HG03280 (cell line): ENCODE data around the gene SRRM1.
"Not testable (repeated sequence)": the region's sequence is repeated elsewhere in the genome, so short reads cannot be mapped to it uniquely, and the experiment has no call there.

Source experiments
- ATAC-seq: cut with Tn5 transposase; IDR thresholded peaks from one replicate; pipeline ENCODE4 v1.9.1; 2021; ENCODE audit warnings: mild to moderate bottlenecking, moderate library complexity; ENCODE audit not compliant: unreplicated experiment

The SRRM1 gene

GRCh38 chr1:24692351-24692980, 49.4 kb downstream of the SRRM1 start:
- ATAC-seq = no peak

DNA sequence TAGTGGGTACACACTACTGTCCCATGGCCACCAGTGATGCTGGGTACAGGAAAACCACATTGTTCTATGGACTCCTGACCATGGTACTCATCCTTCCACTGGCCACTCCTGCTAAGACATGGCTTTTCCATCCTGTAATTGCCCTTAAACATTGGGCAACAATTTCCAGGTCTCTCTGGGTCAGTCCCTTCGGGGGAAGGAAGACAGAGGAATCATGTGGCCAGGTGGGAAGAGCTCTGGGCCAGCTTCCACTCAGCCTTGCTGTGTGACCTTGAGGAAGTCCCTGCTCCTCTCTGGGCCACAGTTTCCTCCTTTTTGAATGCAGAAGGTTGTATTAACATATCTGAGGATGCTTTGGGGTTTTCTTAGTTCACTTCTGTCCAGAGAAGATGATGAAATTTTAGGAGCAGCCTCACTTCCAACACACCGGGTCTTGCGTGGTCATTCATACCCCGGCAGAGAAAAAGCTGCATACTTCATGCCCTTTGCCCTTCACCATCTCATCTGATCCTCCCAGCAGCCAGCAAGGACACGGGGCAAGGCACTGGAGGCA, 50.8 kb downstream of the SRRM1 start:
- ATAC-seq = no peak

- no peak for ATAC-seq
These were observed 51.3 kb downstream of the SRRM1 start for GRCh38 chr1:24694380-24694843.

- no peak for ATAC-seq
These were observed 52.3 kb downstream of the SRRM1 start for GRCh38 chr1:24695202-24695974.

DNA sequence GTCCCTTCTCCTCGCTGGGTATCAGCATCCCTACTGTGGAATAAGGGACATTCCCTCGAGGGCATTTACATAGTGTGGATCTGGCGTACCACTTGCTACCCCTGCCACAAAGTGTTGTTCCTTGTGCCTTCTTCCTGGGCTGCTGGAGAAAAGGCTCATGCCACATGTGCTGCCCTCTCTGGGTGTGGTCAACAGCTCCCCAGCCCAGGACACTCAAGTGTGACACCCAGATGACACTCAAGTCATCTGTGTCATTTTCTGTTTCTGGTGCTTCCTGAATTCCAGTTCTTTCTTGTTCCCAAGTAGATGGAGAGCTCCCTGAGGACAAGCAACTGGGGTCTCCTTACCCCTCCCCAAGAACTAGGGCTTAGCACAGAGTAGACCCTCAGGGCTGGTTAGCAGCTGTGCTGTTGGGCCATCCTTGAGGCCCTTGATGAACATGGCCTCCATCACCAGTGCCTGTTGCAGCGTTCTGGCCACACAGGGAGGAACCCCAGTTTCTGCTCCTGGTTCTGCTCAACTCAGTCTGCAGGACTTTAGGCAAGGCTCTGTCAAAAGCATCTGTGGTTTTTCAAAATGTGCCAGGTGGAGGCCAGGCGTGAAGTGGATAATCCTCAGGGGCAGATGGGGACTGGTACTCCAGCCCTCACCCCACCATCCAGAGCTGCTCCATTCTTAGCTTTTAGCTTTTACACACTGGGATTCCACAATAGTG, 53.1 kb downstream of the SRRM1 start:
- ATAC-seq = no peak

GRCh38 chr1:24696756-24697330, 53.7 kb downstream of the SRRM1 start:
- ATAC-seq = no peak

DNA sequence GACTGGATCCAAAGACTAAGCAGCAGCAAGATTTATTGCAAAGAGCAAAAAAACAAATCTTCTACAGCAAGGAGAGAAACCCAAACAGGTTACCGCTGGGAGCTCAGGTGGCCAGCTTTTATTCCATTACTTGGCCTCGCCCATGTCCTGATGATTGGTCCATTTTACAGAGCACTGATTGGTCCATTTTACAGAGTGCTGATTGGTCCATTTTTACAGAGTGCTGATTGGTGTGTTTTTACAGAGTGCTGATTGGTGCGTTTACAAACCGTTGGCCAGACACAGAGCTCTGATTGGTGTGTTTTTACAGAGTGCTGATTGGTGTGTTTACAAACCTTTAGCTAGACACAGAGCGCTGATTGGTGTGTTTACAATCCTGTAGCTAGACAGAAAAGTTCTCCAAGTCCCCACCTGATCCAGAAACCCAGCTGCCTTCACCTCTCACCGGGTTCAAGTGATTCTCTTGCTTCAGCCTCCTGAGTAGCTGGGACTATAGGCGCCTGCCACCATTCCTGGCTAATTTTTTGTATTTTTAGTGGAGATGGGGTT, 54.4 kb downstream of the SRRM1 start:
- ATAC-seq = not testable (repeated sequence)

GRCh38 chr1:24698326-24698725, 55.2 kb downstream of the SRRM1 start:
- not testable (repeated sequence) for ATAC-seq

GRCh38 chr1:24699628-24700027, 56.5 kb downstream of the SRRM1 start:
- ATAC-seq = no peak

DNA sequence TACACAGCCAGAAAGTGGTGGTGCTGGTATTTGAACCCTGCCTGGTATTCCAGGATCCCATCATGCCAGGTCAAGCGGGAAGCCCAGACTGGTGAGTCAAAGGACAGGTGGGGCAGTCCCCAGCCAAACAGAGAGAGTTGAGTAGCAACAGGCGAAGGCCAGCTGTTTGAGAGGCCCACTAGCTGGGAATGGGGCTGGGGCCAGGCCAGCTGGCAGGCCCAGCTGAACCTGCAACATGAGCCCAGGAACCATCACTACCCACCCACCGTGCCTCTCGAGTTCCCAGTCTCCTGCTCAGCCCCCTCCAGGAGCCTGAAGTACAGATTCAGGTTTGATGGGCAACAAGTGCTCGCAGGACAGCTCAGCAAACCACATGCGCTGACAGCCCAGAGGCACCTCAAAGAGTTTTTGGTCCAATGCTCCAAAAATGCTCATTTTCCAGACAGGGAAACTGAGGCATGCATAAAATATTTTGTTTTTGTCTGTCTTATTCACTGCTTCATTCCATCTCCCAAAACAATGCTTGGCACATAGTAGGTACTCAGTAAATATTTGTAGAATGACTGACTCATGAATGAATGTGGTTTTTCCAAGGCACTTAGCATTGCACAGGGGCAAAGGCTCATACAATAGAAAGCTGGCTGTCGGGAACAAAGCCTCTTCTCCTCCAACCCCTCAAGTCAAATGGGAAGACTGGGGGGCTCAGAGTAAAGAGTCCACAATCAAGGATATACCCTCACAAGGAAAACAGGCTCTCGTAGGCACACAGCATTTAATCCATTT, 59.6 kb downstream of the SRRM1 start:
- ATAC-seq = no peak

DNA sequence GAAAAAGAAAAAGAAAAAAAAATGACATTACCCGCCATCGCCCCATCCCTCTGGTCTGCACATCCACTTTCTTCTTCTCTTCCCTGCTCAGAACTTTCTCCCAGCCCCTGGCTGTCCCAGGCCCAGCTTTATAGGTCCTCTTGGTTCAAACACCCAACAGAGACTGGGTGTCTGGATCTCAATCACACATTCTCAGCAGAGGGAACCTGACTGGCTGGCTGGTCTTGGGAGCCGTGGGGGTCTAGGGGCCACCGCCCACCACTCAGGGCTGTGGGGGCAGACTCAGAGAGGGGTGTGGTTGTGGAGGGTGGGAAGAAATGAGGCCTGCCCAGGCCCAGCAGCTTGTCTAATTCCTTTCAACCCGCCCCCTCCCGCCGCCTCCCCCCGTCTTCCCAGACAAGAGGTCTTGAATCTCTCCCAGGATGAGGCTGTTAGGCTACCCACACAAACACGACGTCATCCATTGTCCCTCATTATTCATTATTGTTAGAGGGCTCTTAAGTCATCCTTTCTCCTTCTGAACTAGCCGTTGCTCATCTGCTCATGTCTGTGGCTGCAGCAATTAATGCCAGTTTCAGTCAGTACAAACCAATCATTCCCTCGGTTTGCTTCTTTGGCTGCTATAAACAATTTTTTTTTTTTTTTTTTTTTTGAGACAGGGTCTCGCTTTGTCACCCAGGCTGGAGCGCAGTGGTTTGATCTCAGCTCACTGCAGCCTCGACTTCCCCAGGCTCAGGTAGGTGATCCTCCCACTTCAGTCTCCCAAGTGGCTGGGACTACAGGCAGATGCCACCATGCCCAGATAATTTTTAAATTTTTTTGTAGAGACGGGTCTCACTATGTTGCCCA, 61.5 kb downstream of the SRRM1 start:
- ATAC-seq = no peak

DNA sequence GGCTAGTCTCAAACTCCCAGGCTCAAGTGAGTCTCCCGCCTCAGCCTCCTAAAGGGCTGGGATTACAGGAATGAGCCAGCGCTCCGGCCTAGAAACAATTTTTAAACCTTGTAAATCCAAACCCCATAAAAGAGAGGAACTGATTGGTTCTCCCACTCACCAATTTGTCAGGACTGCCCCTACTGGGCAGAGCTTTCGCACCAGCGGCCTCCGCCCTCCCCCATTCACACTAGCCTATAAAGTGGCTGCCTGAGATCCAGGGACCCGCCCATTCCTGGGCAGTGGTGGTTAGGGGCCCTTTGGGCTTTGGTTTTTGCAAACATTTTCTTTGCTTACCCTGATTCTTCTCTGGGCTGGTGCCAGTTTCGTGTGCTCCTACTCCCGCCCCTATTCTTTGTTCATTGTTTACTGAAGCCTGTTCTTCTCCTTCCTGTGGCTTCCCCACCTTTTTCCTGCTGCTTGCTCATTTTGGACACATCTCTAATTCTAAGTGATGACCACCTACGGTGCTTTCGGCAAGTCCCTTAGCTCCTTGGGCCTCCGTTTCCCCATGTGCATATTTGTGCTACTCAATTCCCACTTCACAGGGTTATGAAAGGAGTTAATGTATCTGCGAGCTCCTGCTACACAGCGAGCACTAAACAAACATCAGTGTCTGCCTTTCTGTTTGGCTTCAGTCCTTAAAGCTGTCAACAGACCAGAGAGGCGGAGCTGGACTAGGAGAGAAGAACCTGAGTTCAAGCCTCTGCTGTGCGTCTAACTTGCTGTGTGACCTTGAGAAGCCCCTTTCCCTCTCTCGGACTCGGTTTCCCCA, 62.4 kb downstream of the SRRM1 start:
- ATAC-seq = no peak

DNA sequence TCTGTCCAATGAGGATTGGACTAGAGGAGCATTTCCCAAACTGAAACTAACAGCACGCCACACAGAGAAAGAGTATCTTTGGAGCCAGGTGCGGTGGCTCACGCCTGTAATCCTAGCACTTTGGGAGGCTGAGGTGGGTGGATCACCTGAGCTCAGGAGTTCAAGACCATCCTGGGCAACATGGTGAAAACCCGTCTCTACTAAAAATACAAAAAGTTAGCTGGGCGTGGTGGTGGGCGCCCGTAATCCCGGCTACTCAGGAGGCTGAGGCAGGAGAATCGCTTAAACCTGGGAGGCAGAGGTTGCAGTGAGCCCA, 62.9 kb downstream of the SRRM1 start:
- ATAC-seq = not testable (repeated sequence)

DNA sequence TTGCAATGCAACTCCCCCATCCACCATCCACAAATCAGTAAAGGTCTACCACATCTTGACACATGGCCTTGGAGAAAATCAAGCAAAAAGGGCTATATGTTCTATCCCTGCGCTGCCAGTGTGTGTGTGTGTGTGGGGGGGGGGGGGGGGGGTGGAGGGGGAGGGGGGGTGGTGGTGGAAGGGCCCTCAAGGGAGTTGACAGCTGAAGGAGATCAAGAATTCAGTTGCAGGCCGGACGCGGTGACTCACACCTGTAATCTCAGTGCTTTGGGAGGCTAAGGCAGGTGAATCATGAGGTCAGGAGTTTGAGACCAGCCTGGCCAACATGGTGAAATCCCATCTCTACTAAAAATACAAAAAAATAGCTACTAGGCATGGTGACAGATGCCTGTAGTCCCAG, 64.6 kb downstream of the SRRM1 start:
- no peak for ATAC-seq

DNA sequence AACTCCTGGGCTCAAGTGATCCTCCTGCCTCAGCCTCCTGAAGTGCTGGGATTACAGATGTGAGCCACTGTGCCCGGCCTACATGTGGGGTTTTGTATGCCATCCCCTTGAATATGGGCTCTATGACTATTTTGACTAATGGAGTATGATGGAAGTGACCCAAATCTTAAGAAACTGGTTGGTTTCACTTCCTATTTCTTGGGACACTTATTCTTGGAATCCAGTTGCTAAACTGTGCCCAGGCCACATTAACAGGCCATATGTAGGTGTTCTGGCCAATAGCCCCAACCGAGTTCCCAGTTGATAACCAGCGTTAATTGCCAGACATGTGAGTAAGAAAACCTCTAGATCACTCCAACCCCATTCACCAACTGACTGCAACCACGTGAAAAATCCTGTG, 65.8 kb downstream of the SRRM1 start:
- ATAC-seq = no peak

- no peak for ATAC-seq
These were observed 66.8 kb downstream of the SRRM1 start for GRCh38 chr1:24709791-24710441.

GRCh38 chr1:24711329-24711728, 68.2 kb downstream of the SRRM1 start:
- ATAC-seq = no peak

DNA sequence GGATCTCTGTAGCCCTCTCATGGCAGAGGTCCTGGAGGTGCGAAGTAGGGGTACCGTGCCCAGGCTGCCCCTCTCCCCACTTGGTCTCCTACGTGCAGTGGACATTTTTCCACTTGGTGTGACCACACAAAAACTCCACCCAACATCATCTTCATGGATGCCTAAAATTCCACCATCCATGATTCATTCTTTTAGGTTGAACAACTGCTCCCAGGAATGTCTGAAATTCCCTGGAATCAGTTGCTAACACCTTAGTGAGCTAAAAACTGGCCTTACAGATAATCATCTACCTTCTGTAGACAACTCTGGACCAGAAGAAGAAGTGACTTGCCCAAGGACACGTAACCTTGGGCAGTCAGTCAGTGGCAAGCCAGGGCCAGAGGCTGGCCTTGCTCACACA, 70.1 kb downstream of the SRRM1 start:
- ATAC-seq = no peak
